ENCODE results near the gene ZMYM1. TPM values are rescaled to one million over a fixed set of nuclear protein-coding genes. Genes with fewer than 3 reads are reported as not detected.

ZMYM1 gene
- 10 to 100 TPM in 2 of 3 donors, 1 to 10 TPM in 1; 9.2 to 20.9 (median 11.4) TPM for total RNA-seq
- long read RNA-seq, donor 1, partial matches to known transcripts: 3 of 10 reads
- long read RNA-seq, donor 1, other reads (novel, unspliced or antisense): 7 of 10 reads
- long read RNA-seq, donor 2, full-length matches to known transcripts: 2 of 3 reads
- long read RNA-seq, donor 2, partial matches to known transcripts: 1 of 3 reads
- long read RNA-seq, donor 2, other reads (novel, unspliced or antisense): 0 of 3 reads

DNA sequence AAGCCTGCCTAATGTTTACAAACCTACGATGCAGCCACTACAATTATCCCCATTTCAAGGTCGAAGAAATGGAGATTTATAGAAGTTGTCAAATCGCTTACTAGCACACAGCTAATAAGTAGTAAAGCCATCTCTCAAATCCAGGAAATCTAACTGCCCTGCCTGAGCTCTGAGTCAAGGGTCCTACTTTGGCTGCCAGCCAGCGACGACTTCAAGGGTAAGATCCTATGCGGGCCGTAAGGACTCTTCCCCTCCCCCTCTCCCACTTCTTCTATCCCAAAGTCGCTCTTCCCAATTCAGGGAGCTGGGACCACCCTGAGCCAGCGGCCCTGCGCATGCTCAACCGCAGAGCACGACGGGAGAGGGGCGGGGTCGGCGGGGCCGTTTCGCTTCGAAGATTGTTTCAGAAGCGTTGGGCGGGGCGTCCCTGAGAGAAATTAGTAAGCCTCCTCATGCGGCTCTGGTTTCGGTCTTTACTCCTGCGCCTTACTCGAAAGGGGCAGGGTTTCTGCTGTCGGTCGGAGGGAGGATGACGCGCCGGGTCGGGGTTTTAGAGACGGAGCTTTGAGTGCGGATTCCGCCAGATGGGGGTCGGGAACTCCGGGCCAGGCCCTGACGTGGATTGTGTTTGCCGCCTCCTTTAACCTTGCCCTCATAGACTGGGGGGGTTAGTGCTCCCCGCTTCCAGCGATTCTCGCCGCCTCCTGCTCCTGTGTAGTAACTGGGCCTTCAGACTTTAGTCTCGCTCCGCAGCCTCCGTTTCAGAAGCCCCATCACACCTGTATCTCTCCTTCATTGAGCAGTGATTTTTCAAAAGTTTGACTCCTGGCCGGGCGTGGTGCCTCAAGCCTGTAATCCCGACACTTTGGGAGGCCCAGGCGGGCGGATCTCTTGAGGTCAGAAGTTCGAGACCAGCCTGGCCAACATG lies at the start of gene ZMYM1:
TSS of gene ZMYM1 (plus strand) at position 383 of the 928 bp plus-strand sequence. CDS start 14,603 bp downstream, outside the sequence.
- no peak for TF ChIP-seq CTCF (IDR thresholded peaks at IDR 0.05)
- no peaks in the 10 kb centered on the region for H3K36me3 ChIP-seq (ENCODE audit: low read depth)
- H3K4me1 ChIP-seq (ENCODE audit: low read depth): peaks cover 6% of the 10 kb centered on the region
- peak within 1 kb of the TSS; percentile 47 for H3K4me3 ChIP-seq
- intact Hi-C loops (cut with DNase I, micrococcal nuclease): no loop called here
- no peaks in the 10 kb centered on the region for H3K9me3 ChIP-seq
- DNase-seq (peak; percentile 88 to 89 (median 89)), ATAC-seq (peak; percentile 98)

DNA sequence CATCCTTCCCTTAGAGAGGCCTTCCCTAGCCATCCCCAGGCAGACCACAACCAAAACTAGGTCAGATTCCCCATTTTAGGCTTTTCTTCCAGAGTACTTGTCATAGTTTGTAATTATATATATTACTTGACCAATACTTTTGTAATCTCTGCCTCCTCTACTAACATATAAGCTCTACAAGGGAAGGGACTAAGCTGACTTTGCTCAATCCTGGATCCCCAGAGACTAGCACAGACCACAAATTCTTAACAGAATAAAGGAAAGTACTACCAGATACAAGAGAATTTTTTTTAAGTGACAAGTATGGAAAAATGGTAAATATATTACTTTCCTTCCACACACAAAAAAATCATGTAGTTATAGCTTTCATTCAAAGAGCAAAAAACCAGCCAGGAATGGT lies 49.4 kb upstream of the ZMYM1 start:
- DNase-seq (no peak), ATAC-seq (no peak)
- TF ChIP-seq CTCF (IDR thresholded peaks at IDR 0.05): no peak
- peaks cover 14% of the 10 kb centered on the region for H3K4me1 ChIP-seq (ENCODE audit: low read depth)
- peaks cover 7% of the 10 kb centered on the region for H3K9me3 ChIP-seq
- no peak overlapping the region for H3K4me3 ChIP-seq
- H3K36me3 ChIP-seq (ENCODE audit: low read depth): no peaks in the 10 kb centered on the region
- intact Hi-C loops (cut with DNase I, micrococcal nuclease): no loop called here

GRCh38 chr1:35030338-35030737 lies 48.8 kb upstream of the ZMYM1 start:
- intact Hi-C loops (cut with DNase I, micrococcal nuclease): no loop called here
- H3K9me3 ChIP-seq: peaks cover 7% of the 10 kb centered on the region
- no peak overlapping the region for H3K4me3 ChIP-seq
- DNase-seq (no peak), ATAC-seq (no peak)
- peaks cover 14% of the 10 kb centered on the region for H3K4me1 ChIP-seq (ENCODE audit: low read depth)
- no peak for TF ChIP-seq CTCF (IDR thresholded peaks at IDR 0.05)
- H3K36me3 ChIP-seq (ENCODE audit: low read depth): no peaks in the 10 kb centered on the region

GRCh38 chr1:35030756-35031446 lies 48.3 kb upstream of the ZMYM1 start:
- intact Hi-C loops (cut with DNase I, micrococcal nuclease): no loop called here
- no peak for TF ChIP-seq CTCF (IDR thresholded peaks at IDR 0.05)
- peak in 2 of 3 donors; percentile 44 to 53 for DNase-seq
- H3K4me3 ChIP-seq: peak overlapping the region; percentile 67
- peak; percentile 55 for ATAC-seq
- H3K9me3 ChIP-seq: peaks cover 7% of the 10 kb centered on the region
- H3K36me3 ChIP-seq (ENCODE audit: low read depth): no peaks in the 10 kb centered on the region
- H3K4me1 ChIP-seq (ENCODE audit: low read depth): peaks cover 14% of the 10 kb centered on the region

DNA sequence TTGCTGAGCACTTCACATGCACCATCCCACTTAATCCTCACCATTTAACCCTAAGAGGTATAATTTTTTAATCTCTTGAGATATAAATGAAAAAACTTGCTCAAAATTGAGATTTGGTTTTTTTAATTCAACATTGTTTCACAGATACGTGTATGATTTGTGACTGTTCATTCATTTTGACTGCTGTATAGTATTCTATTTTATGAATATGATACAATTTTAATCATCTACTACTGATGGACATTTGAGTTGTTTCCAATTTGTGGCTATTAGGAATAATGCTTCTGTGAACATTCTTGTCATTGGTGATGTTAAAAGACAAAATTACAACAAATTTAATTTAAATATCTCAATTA lies 46.8 kb upstream of the ZMYM1 start:
- H3K9me3 ChIP-seq: peaks cover 7% of the 10 kb centered on the region
- no peak for TF ChIP-seq CTCF (IDR thresholded peaks at IDR 0.05)
- ATAC-seq: no peak
- DNase-seq: no peak
- H3K4me3 ChIP-seq: no peak overlapping the region
- H3K36me3 ChIP-seq (ENCODE audit: low read depth): no peaks in the 10 kb centered on the region
- H3K4me1 ChIP-seq (ENCODE audit: low read depth): peaks cover 14% of the 10 kb centered on the region
- intact Hi-C loops (cut with DNase I, micrococcal nuclease): no loop called here
